ENCODE measurements around the gene CCNA2. TPM values are rescaled to one million over a fixed set of nuclear protein-coding genes. Genes with fewer than 3 reads are reported as not detected.

Gene CCNA2
- total RNA-seq, 6 experiments from 2014 or later, result 30.0 to 77.0 (median 68.9) TPM

GRCh38 chr4:121799867-121800501 is 23.7 kb downstream of the CCNA2 start:
- peaks cover 62% of the 10 kb centered on the region for H3K4me1 Mint-ChIP-seq (ENCODE audit: low read depth)
- no peak overlapping the region; the same call in 1 of the 2 replicates for H3K4me3 Mint-ChIP-seq
- H3K27ac Mint-ChIP-seq, result peak overlapping the region; percentile 10; the same call in 1 of the 2 replicates
- peaks cover 3% of the 10 kb centered on the region; the same call in 1 of the 2 replicates for H3K27me3 Mint-ChIP-seq (ENCODE audit: insufficient read depth)
- no peaks in the 10 kb centered on the region for H3K9me3 Mint-ChIP-seq
- no peak for TF ChIP-seq CTCF (IDR thresholded peaks at IDR 0.05)
- DNase-seq, result no peak
- peaks cover 25% of the 10 kb centered on the region for H3K36me3 Mint-ChIP-seq (ENCODE audit: low read depth)

- no peak for DNase-seq
- no peak for TF ChIP-seq CTCF (IDR thresholded peaks at IDR 0.05)
- H3K9me3 Mint-ChIP-seq, result no peaks in the 10 kb centered on the region
- peak overlapping the region; percentile 10; the same call in 1 of the 2 replicates for H3K27ac Mint-ChIP-seq
- H3K4me3 Mint-ChIP-seq, result peak overlapping the region; percentile 1; the same call in 1 of the 2 replicates
- peaks cover 63% of the 10 kb centered on the region for H3K4me1 Mint-ChIP-seq (ENCODE audit: low read depth)
- H3K27me3 Mint-ChIP-seq (ENCODE audit: insufficient read depth), result peaks cover 3% of the 10 kb centered on the region; the same call in 1 of the 2 replicates
- H3K36me3 Mint-ChIP-seq (ENCODE audit: low read depth), result peaks cover 18% of the 10 kb centered on the region
Measured at GRCh38 chr4:121799208-121799823, 24.4 kb downstream of the CCNA2 start.

GRCh38 chr4:121796283-121796682 is 27.4 kb downstream of the CCNA2 start:
- Mint-ChIP-seq H3K4me1 (ENCODE audit: low read depth) (peaks cover 67% of the 10 kb centered on the region), H3K4me3 (no peak overlapping the region), H3K9me3 (no peaks in the 10 kb centered on the region), H3K27ac (no peak overlapping the region), H3K36me3 (ENCODE audit: low read depth) (peaks cover under 1% of the 10 kb centered on the region), H3K27me3 (ENCODE audit: insufficient read depth) (0 out of 2 replicates have a peak, but pooled peaks cover 3% of the 10 kb centered on the region)
- no peak for DNase-seq
- TF ChIP-seq CTCF (IDR thresholded peaks at IDR 0.05), result no peak

GRCh38 chr4:121794505-121795188 is 29.0 kb downstream of the CCNA2 start:
- DNase-seq, result no peak
- no peak overlapping the region for H3K27ac Mint-ChIP-seq
- no peak overlapping the region for H3K4me3 Mint-ChIP-seq
- no peaks in the 10 kb centered on the region for H3K36me3 Mint-ChIP-seq (ENCODE audit: low read depth)
- peaks cover 69% of the 10 kb centered on the region for H3K4me1 Mint-ChIP-seq (ENCODE audit: low read depth)
- TF ChIP-seq CTCF (IDR thresholded peaks at IDR 0.05), result no peak
- no peaks in the 10 kb centered on the region for H3K27me3 Mint-ChIP-seq (ENCODE audit: insufficient read depth)
- H3K9me3 Mint-ChIP-seq, result no peaks in the 10 kb centered on the region

GRCh38 chr4:121792966-121793365 is 30.7 kb downstream of the CCNA2 start:
- DNase-seq, result no peak
- no peak for TF ChIP-seq CTCF (IDR thresholded peaks at IDR 0.05)
- H3K27me3 Mint-ChIP-seq (ENCODE audit: insufficient read depth), result no peaks in the 10 kb centered on the region; the same call in 1 of the 2 replicates
- no peaks in the 10 kb centered on the region for H3K9me3 Mint-ChIP-seq
- no peak overlapping the region for H3K27ac Mint-ChIP-seq
- H3K4me3 Mint-ChIP-seq, result no peak overlapping the region
- peaks cover 77% of the 10 kb centered on the region for H3K4me1 Mint-ChIP-seq (ENCODE audit: low read depth)
- peaks cover 4% of the 10 kb centered on the region; the same call in 1 of the 2 replicates for H3K36me3 Mint-ChIP-seq (ENCODE audit: low read depth)

All from HFFc6 (cell line).